Neural progenitor cell (in vitro differentiated cells): ENCODE results near the gene POLN.

Experiments
- EZH2 ChIP-seq: fragments of 200-600 bp; sonication (generic); IDR thresholded peaks from 2 replicates; pipeline ENCODE4 v1.6.1; 2017; ENCODE audit warnings: antibody characterized with exemption, mild to moderate bottlenecking, moderate library complexity
- EZH2phosphoT487 ChIP-seq: fragments of 200-600 bp; sonication (generic); IDR thresholded peaks from 2 replicates; pipeline ENCODE4 v1.6.1; 2017; ENCODE audit warnings: antibody characterized with exemption
- TF ChIP-seq, protein P1 (sequence below): fragments of 200-600 bp; sonication (generic); IDR thresholded peaks from 2 replicates; pipeline ENCODE4 v1.5.1; 2017; ENCODE audit warnings: antibody characterized with exemption, mild to moderate bottlenecking

DNA sequence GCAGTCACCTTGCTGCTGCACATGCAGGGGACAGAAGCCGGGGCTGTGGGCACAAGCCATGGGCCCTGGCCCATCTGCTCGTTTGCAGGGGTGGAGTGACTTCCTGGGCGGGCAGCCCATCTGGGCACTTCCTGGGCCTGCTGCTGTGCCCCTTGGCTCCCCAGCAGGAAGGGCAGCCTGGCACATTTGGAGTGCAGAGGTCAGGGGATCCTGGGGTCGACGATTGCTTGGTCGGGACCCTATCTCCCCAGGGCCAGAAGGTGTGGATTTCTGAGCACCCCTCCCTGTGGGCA is 30.9 kb upstream of the POLN start:
- TF ChIP-seq, protein P1, sequence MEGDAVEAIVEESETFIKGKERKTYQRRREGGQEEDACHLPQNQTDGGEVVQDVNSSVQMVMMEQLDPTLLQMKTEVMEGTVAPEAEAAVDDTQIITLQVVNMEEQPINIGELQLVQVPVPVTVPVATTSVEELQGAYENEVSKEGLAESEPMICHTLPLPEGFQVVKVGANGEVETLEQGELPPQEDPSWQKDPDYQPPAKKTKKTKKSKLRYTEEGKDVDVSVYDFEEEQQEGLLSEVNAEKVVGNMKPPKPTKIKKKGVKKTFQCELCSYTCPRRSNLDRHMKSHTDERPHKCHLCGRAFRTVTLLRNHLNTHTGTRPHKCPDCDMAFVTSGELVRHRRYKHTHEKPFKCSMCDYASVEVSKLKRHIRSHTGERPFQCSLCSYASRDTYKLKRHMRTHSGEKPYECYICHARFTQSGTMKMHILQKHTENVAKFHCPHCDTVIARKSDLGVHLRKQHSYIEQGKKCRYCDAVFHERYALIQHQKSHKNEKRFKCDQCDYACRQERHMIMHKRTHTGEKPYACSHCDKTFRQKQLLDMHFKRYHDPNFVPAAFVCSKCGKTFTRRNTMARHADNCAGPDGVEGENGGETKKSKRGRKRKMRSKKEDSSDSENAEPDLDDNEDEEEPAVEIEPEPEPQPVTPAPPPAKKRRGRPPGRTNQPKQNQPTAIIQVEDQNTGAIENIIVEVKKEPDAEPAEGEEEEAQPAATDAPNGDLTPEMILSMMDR: no peak
- TF ChIP-seq EZH2 (no peak), EZH2phosphoT487 (no peak)
